ENCODE measurements around the gene FRMD4A.

FRMD4A gene

GRCh38 chr10:14004536-14004935, 326.2 kb downstream of the FRMD4A start:
- no peak for DNase-seq

DNA sequence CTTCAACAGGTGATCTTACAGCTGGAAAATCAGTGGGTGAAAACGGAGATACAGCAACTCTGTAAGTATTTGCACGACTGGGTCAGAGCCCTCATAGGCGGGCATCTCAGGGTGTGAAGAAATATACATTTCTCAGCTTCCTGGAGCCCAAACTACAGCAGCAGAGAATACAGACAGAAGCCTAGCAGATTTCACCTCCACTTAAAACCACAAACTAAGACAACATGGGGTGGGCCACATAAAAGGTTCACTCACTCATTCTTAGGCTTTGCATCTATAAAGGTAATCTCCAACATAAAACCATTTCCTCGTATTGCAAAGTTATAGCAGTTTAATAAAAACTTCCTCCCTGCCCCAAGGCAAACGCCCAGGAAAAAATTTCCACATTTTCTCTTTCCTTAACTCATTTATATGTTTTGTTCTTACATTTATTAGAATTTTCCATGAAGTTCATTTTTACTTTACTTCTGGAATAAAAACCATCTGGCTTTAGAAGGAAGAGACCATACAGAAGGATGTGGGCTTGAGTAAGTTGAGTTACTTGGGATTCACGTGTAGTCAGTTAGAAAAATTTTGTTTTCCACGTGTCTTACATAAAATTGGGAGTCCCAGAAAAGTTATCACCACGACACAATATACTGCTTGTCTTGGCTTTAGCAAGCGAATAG, 327.1 kb downstream of the FRMD4A start:
- DNase-seq = no peak

- DNase-seq = no peak
These were observed 329.3 kb downstream of the FRMD4A start for GRCh38 chr10:14001298-14002040.

GRCh38 chr10:13998163-13998835, 332.4 kb downstream of the FRMD4A start:
- DNase-seq = no peak

DNA sequence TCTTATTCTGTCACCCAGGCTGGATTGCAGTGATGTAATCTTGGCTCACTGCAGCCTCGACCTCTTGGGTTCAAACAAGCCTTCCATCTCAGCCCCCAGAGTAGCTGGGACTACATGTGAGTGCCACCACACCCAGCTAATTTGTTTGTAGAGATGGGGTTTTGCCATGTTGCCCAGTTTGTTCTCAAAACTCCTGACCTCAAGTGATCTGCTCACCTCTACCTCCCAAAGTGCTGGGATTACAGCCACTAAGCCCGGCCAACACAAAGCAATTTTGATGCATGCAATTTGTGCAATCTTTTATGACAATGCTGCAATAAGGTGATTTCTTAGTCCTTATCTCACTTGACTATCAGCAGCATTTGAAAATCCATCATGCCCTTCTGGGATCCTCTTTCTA, 333.1 kb downstream of the FRMD4A start:
- no peak for DNase-seq

GRCh38 chr10:13994932-13995331, 335.8 kb downstream of the FRMD4A start:
- DNase-seq = no peak

DNA sequence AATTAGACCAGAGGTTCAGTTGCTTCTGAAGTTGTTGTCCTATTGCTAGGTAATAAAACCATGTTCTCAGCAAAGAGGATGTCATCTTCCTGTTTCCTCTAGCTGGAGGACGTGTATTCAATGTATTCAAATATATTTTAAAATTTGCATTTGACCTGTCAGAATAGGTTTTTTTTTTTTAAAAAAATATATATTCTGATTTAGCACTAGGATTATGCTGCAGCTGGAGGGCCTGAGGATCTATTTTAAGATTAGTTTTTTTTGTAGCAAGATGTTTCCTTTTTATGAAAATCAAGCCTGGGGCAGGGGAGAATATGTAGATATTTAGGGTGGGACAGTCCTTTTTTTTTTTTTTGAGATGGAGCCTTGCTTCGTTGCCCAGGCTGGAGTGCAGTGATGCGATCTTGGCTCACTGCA, 337.0 kb downstream of the FRMD4A start:
- no peak for DNase-seq

- no peak for DNase-seq
These were observed 337.6 kb downstream of the FRMD4A start for GRCh38 chr10:13993169-13993568.

DNA sequence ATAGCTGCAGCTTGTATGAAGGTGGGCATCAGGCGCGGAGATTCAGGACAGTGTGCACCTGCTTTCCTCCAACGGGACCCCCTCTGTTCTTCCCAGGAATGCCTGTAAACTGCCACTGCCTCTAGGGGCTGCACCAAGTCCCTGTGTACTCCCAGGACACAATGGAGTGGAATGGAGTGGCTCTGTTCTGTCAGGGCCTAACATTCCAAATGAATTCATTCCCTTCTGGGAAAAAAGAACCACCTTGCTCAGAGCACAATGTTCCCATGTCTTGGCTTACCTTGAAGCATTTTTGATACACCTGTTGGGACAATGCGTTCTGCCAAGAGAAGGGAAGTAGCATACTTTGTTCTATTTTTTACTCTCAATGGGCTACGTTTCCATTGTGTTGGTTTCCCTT, 339.4 kb downstream of the FRMD4A start:
- DNase-seq = no peak

- DNase-seq = peak; percentile 1
These were observed 339.8 kb downstream of the FRMD4A start for GRCh38 chr10:13990946-13991345.

DNA sequence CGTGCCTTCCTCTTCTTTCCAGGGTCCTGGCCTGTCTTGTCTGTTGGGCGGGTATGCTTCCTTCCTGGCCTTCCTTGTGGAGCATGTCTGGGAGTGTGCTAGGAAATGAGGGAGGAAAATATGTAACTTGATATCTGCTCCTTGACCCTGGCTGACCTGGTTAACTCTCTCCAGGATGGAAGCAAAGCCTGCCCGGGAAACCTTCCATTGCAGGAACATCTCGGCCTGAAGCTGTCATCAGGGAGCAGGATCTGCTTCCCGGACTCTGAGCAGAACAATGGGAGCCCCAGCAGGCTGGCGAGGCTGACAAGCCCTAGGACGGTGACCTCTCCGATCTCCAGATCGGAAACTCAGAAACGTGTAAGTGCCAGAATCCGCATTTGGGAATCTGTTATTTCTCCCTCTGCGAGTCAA, 340.3 kb downstream of the FRMD4A start:
- DNase-seq = no peak

DNA sequence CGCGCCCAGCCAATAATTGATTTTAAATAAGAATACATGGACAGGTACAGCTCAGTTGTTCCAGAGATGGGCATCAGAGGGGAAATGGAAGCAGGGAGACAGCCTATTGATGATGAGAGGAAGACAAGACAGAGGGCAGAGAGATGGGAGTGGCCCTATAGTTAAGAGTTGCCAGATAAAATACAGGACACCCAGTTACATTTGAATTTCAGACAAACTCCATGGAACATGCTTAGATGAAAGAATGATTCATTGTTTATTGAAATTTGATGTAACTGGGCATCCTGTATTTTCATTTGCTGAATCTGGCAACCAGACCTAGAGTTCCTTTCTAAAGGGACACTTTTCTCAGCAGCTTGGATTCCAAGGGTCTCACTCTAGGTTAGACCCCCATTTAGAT, 341.1 kb downstream of the FRMD4A start:
- no peak for DNase-seq

DNA sequence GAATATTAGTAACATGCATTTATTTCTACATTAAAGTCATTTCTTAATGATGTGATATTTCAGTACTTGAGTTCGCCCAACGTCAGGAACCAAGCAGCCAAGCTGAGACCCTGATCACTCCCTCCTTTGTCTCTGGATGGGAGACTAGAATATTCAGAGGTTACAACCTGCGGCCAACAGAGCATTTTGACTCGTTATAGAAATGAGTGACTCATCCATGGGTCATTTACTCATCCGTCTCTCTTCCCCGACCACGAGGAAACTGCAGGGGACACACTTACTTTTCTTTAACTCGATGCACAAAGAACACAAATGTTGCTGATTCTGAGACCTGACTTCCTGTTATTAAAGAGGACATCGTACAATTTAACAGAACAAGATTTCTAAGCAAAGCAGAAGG, 343.3 kb downstream of the FRMD4A start:
- DNase-seq = no peak

GRCh38 chr10:13984647-13985155, 346.0 kb downstream of the FRMD4A start:
- DNase-seq = no peak

GRCh38 chr10:13983035-13983434, 347.7 kb downstream of the FRMD4A start:
- DNase-seq = no peak

DNA sequence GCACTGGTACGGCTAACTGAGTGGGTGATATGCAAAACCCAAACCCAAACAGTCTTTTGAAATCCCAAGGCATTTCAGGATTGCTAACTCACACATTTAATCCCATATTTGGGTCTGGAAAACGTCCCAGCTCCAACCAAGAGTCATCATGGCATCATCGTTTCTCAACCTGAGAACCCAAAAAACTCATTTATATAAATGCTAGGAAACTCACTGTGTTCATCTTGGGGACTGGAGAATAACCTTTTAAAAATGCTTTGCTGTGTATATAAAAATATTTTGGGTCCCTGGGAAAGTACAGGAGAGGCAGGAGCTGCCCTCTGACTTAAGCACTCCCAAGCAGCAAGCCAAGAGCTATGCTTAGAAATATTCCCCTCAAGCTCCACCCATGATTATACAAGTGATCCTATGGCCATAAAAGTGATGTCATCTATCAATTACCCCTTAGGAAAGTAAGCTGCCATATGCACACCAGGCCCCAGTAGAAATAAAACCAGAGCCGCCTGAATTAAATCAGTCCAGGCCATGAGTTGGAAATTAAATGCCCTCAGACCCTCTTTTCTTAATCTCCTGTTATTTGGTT, 352.1 kb downstream of the FRMD4A start:
- DNase-seq = no peak

GRCh38 chr10:13977861-13978532, 352.7 kb downstream of the FRMD4A start:
- DNase-seq = no peak

GRCh38 chr10:13973742-13974141, 357.0 kb downstream of the FRMD4A start:
- DNase-seq = no peak

GRCh38 chr10:13972609-13973008, 358.1 kb downstream of the FRMD4A start:
- DNase-seq = no peak

- DNase-seq = no peak
These were observed 358.9 kb downstream of the FRMD4A start for GRCh38 chr10:13971601-13972475.

DNA sequence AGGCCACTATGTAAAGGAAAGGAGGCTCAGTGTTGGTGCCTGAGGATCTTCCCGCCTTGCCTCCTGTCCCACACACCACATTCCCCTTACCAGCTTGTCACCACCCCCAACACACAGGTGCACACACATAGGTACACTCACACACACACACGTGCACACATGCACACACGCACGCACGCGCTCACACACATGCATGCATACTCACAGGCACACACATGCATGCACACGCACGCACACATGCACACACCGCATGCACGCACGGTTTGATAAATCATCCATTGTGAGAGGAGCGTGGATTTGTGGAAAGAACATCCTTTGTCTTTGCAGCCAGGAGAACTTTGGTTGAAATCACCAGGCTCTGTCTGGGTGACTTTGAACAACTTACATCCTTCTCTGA, 359.8 kb downstream of the FRMD4A start:
- no peak for DNase-seq
